Frontal cortex (tissue), 4 donors: ENCODE measurements around the gene OR52L1. TPM values are rescaled to one million over a fixed set of nuclear protein-coding genes. Genes with fewer than 3 reads are reported as not detected.

Experiments used
- DNase-seq, 2 donors: peaks; one replicate each; pipeline ENCODE4 v3.0.0; 2012; ENCODE audit warnings: low spot score in 2 of 2
- FAIRE-seq: peaks from 2 replicates; lab custom pipeline; 2012; peaks lifted over from hg19 to GRCh38; lab: Jason Lieb, UNC
- small RNA-seq: library from RNA; depleted of rRNA; stranded (forward); fragments of <200 nt; gene quantifications from one replicate; pipeline ENCODE3, GENCODE V24; 2014
- total RNA-seq: library from RNA; depleted of rRNA; stranded (reverse); fragments of >200 nt; gene quantifications from one replicate; pipeline ENCODE4 v1.2.3, GENCODE V29; 2014
- donor health status: control.
- donor health status: control.
- donor health status: control.

OR52L1 gene
- total RNA-seq, 1 donor from 2014 or later, result 0.41 TPM

- no peak for DNase-seq
These were observed 31.2 kb downstream of the OR52L1 start for GRCh38 chr11:5955586-5955985.

GRCh38 chr11:5941951-5942350 lies 44.8 kb downstream of the OR52L1 start, which contains the start of gene OR56A3:
Gene OR56A3 (plus strand): TSS chr11:5942251. CDS start chr11:5947347, 5,096 bp downstream.
- no peak for FAIRE-seq

More at GRCh38 chr11:5955586-5955985, 31.2 kb downstream of the OR52L1 start:
- no peak for FAIRE-seq

DNA sequence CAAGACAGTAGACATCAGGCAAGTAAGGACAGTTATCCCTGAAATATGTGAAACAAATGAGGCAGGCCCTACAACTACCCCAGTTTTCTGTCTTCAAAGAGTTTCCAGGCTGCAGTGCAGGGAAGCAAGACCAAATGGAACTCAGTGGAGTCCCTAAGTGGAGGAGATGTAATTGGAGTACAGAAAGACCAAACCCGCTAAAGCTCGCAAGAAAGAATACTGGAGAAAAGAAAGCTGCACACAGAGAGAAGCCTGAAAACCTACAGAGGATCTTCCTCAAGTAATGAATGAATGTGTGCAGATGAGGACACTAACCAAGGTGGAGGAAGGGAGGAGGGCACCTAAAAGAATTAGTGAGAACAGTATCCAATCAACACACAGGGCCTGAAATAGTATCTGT lies 46.0 kb downstream of the OR52L1 start:
- no peak for DNase-seq
- FAIRE-seq, result no peak

More at GRCh38 chr11:5941951-5942350, 44.8 kb downstream of the OR52L1 start, which contains the start of gene OR56A3:
- no peak for DNase-seq

- DNase-seq (no peak), FAIRE-seq (no peak)
These were observed 48.2 kb downstream of the OR52L1 start for GRCh38 chr11:5938603-5938965.

DNA sequence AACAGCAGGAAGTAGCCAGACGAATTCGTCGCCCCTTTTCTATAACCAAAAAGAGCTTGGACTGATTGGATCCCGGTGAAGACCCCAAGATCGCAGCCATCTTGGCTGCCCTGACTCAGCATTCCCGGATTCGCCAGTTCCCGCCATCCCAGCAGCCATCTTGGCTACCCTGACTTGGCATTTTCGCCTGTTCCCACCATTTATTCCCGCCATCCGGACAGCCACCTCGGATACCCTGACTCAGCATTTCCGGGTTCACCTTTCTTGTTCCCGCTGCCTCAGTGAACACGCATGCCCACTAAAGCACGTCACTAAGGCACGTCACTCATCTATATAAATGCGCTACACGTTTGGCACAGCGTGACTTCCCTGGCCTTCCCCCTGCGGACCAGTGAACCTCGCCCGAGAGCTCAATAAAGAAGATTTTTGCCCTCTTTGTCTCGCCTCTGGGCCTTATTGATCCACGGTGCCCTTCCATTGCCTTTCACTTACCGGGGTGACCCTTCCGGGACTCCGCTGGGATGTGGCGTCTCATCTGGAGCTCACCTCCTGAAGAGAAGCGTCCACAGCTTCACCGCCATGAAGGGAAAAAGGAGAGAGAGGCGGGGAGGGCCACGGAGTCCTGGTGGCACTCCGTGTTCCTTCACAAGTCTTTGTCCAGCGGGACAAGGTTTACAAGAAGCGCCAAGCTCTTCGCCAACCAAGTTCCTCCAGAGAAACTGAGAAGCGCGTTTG lies 48.8 kb downstream of the OR52L1 start:
- DNase-seq (no peak), FAIRE-seq (no peak)

Small RNA genes lying within 50 kb of the gene (small RNA-seq; reads per million reads assigned to genes)
- gene RNA5SP329, result not detected

Other genes starting within 250 kb of the OR52L1 start
- not detected for gene OR52N4, start 232.7 kb downstream of the OR52L1 start, total RNA-seq
- gene OR52N5, start 203.6 kb downstream of the OR52L1 start, total RNA-seq, result not detected
- gene OR52N1, start 195.7 kb downstream of the OR52L1 start, total RNA-seq, result not detected
- not detected for gene OR52N2, start 178.1 kb downstream of the OR52L1 start, total RNA-seq
- not detected for gene OR52E6, start 145.1 kb downstream of the OR52L1 start, total RNA-seq
- gene OR52E8, start 129.3 kb downstream of the OR52L1 start, total RNA-seq, result not detected
- not detected for gene OR52E4, start 106.4 kb downstream of the OR52L1 start, total RNA-seq
- gene OR52E5, start 93.8 kb downstream of the OR52L1 start, total RNA-seq, result not detected
- not detected for gene OR56A3, start 44.7 kb downstream of the OR52L1 start, total RNA-seq
- gene OR56A5, start 18.5 kb downstream of the OR52L1 start, total RNA-seq, result not detected
- gene OR56A4, start 20.0 kb upstream of the OR52L1 start, total RNA-seq, result under 0.01 TPM
- under 0.01 TPM for gene OR56A1, start 43.8 kb upstream of the OR52L1 start, total RNA-seq
- not detected for gene OR56B4, start 120.7 kb upstream of the OR52L1 start, total RNA-seq
- not detected for gene OR52B2, start 183.3 kb upstream of the OR52L1 start, total RNA-seq
- gene OR52W1, start 212.2 kb upstream of the OR52L1 start, total RNA-seq, result not detected
- not detected for gene C11orf42, start 218.6 kb upstream of the OR52L1 start, total RNA-seq
- gene FHIP1B, start 247.7 kb upstream of the OR52L1 start, total RNA-seq, result 19.6 TPM